Adrenal gland (tissue), 5 donors: Measurements from ENCODE around the gene KHDC4.

Source experiments
- POLR2A ChIP-seq, 2 donors: fragments of 450-650 bp; IDR thresholded peaks; one replicate each; pipeline ENCODE4 v1.6.1; 2017; ENCODE audit warnings: antibody characterized with exemption in 2 of 2, mild to moderate bottlenecking in 2 of 2, moderate library complexity in 1 of 2
- TF ChIP-seq, protein P1 (sequence below), 6 experiments: fragments of 450-650 bp in 4 of 6; fragments of 200-600 bp in 2 of 6; sonication (generic) in 1 of 6; IDR thresholded peaks; 1 replicate in 5 of 6; 2 replicates in 1 of 6; pipeline versions ENCODE4 v1.5.1 to v1.8.0; 2016 to 2021; ENCODE audit warnings: antibody characterized with exemption in 6 of 6, mild to moderate bottlenecking in 2 of 6, moderate library complexity in 1 of 6
- donor health status: DM: no; HTN: no; CAD: no.

DNA sequence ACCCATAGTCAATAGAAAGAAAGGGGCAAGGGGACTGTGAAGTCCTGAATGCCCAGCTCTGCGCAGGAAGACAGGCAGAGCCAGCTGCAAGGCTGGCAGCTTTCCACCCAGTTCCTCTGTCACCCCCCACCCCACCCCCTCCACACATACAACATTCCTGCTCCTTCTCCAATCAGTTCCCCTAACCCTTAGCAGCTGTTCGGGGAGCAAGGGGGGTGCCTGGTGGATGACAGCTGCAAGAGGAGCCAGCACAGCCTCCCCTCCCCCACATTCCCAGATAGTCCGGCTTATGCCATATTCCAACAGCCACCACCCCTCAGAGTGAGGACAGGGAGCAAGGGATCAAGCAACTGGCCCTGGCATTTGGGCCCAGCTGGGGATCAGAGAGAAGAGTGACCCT lies 34.5 kb upstream of the KHDC4 start:
- TF ChIP-seq, protein P1, sequence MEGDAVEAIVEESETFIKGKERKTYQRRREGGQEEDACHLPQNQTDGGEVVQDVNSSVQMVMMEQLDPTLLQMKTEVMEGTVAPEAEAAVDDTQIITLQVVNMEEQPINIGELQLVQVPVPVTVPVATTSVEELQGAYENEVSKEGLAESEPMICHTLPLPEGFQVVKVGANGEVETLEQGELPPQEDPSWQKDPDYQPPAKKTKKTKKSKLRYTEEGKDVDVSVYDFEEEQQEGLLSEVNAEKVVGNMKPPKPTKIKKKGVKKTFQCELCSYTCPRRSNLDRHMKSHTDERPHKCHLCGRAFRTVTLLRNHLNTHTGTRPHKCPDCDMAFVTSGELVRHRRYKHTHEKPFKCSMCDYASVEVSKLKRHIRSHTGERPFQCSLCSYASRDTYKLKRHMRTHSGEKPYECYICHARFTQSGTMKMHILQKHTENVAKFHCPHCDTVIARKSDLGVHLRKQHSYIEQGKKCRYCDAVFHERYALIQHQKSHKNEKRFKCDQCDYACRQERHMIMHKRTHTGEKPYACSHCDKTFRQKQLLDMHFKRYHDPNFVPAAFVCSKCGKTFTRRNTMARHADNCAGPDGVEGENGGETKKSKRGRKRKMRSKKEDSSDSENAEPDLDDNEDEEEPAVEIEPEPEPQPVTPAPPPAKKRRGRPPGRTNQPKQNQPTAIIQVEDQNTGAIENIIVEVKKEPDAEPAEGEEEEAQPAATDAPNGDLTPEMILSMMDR (IDR thresholded peaks at IDR 0.05) = no peak
- TF ChIP-seq POLR2A (IDR thresholded peaks at IDR 0.05) = no peak
